Esophagus squamous epithelium (tissue), 5 donors: Measurements from ENCODE around the gene ANXA7. TPM values are rescaled to one million over a fixed set of nuclear protein-coding genes. Genes with fewer than 3 reads are reported as not detected.

Experiments used
- DNase-seq: peaks from one replicate; lab custom pipeline; 2025; lab: John Stamatoyannopoulos, UW
- H3K27ac ChIP-seq, 4 donors: fragments of 200-600 bp; sonication (generic); one replicate each; pipeline ENCODE4 v1.5.1; 2016 to 2019; ENCODE audit warnings: mild to moderate bottlenecking in 1 of 4
- H3K27me3 ChIP-seq, 4 donors: fragments of 200-600 bp; sonication (generic); 1 replicate in 3 of 4; 2 replicates in 1 of 4; pipeline versions ENCODE4 v1.5.1 to v1.6.0; 2017 to 2021; ENCODE audit warnings: antibody characterized with exemption in 1 of 4
- H3K36me3 ChIP-seq, 3 donors: fragments of 200-600 bp; sonication (generic); one replicate each; pipeline ENCODE4 v1.5.1; 2016 to 2019
- H3K4me1 ChIP-seq, 3 donors: fragments of 200-600 bp; sonication (generic); one replicate each; pipeline ENCODE4 v1.5.1; 2017 to 2019
- H3K4me3 ChIP-seq, 4 donors: fragments of 200-600 bp; sonication (generic); 1 replicate in 3 of 4; 2 replicates in 1 of 4; pipeline ENCODE4 v1.5.1; 2016 to 2019; ENCODE audit warnings: mild to moderate bottlenecking in 2 of 4, moderate library complexity in 1 of 4
- H3K9me3 ChIP-seq, 3 donors: fragments of 200-600 bp; sonication (generic); one replicate each; pipeline ENCODE4 v1.5.1; 2016 to 2019
- POLR2A ChIP-seq, 4 donors: fragments of 450-650 bp; IDR thresholded peaks; one replicate each; pipeline ENCODE4 v1.6.1; 2017; ENCODE audit warnings: antibody characterized with exemption in 4 of 4, mild to moderate bottlenecking in 4 of 4, moderate library complexity in 3 of 4
- WGBS, 2 donors: methylation state at CpG; one replicate each; pipeline ENCODE4 v1.1.5; 2018; 5-methylcytosine and 5-hydroxymethylcytosine counted together
- intact Hi-C: fragments of 100-400 bp; cut with DNase I; formaldehyde crosslinking; loops from one replicate; pipeline ENCODE4 v1.15.0; 2022
- total RNA-seq, 4 donors: library from RNA; depleted of rRNA; stranded (reverse); fragments of >200 nt; gene quantifications; one replicate each; pipeline ENCODE4 v1.1.0, GENCODE V29; 2016
- TF ChIP-seq, protein P1 (sequence below), 6 experiments: fragments of 450-650 bp in 4 of 6; fragments of 200-600 bp in 2 of 6; sonication (generic) in 2 of 6; IDR thresholded peaks; one replicate each; pipeline ENCODE4 v1.5.1; 2016 to 2019; ENCODE audit warnings: antibody characterized with exemption in 6 of 6, mild to moderate bottlenecking in 4 of 6, moderate library complexity in 4 of 6
- donor health status: DM: yes; HTN: yes; CAD: no.

ANXA7 gene
- total RNA-seq, 4 donors from 2014 or later = 95.8 to 130 (median 108) TPM

DNA sequence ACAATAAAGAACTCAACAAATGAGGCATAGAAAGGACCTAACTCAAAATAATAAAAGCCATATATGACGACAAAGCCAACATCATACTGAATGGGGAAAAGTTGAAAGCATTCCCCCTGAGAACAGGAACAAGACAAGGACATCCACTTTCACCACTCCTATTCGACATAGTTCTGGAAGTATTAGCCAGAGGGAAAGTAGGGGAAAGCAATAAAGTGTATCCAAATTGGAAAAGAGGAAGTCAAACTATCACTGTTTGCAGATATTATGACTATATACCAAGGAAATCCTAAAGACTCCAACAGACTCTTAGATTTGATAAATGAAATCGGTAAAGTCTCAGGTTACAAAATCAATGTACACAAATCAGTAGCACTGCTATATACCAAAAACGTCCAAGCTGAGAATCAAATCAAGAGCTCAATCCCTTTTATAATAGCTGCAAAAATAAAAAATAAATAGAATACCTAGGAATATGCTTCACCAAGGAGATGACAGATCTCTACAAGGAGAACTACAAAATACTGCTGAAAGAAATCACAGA, 4.8 kb downstream of the ANXA7 start:
- Histone ChIP-seq H3K27ac (no peak overlapping the region), H3K4me3 (no peak overlapping the region), H3K4me1 (peaks cover under 1 to 50% (median 11%) of the 10 kb centered on the region in 3 donors), H3K9me3 (no peaks in the 10 kb centered on the region), H3K36me3 (peaks cover 0 to 18% (median 0%) of the 10 kb centered on the region in 3 donors), H3K27me3 (no peaks in the 10 kb centered on the region)
- intact Hi-C loops = no loop called here
- DNase-seq = no peak
- no peak for TF ChIP-seq POLR2A (IDR thresholded peaks at IDR 0.05)
- TF ChIP-seq, protein P1, sequence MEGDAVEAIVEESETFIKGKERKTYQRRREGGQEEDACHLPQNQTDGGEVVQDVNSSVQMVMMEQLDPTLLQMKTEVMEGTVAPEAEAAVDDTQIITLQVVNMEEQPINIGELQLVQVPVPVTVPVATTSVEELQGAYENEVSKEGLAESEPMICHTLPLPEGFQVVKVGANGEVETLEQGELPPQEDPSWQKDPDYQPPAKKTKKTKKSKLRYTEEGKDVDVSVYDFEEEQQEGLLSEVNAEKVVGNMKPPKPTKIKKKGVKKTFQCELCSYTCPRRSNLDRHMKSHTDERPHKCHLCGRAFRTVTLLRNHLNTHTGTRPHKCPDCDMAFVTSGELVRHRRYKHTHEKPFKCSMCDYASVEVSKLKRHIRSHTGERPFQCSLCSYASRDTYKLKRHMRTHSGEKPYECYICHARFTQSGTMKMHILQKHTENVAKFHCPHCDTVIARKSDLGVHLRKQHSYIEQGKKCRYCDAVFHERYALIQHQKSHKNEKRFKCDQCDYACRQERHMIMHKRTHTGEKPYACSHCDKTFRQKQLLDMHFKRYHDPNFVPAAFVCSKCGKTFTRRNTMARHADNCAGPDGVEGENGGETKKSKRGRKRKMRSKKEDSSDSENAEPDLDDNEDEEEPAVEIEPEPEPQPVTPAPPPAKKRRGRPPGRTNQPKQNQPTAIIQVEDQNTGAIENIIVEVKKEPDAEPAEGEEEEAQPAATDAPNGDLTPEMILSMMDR (IDR thresholded peaks at IDR 0.05) = no peak
- WGBS, 2 donors = 59 to 66% methylated on average over 4 of the region's 4 CpGs

DNA sequence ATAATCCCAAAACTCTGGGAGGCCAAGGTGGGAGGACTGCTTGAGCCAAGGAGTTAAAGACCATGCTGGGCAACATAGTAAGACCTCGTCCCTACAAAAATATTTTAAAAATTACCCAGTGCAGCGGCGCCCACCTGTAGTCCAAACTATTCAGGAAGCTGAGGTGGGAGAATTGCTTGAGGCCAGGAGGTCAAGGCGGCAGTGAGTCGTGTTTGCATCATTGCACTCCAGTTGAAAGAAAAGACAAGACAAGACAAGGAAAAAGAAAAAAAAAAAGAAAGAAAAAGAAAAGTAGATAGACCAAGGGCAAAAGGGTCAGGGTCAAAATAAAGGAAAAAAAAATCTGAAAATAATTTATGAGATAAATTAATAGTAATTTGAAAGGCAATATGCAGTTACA, 5.8 kb downstream of the ANXA7 start:
- no peak for DNase-seq
- no peaks in the 10 kb centered on the region for H3K27me3 ChIP-seq
- TF ChIP-seq, protein P1 (IDR thresholded peaks at IDR 0.05) = no peak
- no peak overlapping the region for H3K27ac ChIP-seq
- intact Hi-C loops = no loop called here
- H3K4me3 ChIP-seq = no peak overlapping the region
- peaks cover 0 to 47% (median 11%) of the 10 kb centered on the region in 3 donors for H3K4me1 ChIP-seq
- H3K36me3 ChIP-seq = peaks cover 0 to 18% (median 0%) of the 10 kb centered on the region in 3 donors
- H3K9me3 ChIP-seq = no peaks in the 10 kb centered on the region
- 74 to 83% methylated on average over 5 of the region's 5 CpGs for WGBS, 2 donors

DNA sequence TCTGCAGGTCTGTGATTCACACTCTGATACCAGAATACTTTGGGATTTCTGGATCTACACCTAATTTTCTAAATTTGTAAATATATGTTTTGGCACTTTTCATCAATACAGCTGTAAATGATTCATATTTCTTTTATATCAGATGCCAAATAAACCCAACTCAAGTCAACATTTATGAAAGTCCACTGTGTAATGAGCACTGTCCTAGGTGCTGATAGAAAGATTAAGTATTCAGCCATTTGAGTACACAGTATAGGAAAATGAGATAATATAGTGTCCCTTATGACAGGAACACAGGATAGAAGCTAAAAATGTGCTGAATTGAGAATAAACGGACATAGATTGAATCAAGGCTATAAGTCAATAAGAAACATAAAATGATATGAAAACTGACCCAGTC, 6.4 kb downstream of the ANXA7 start:
- Histone ChIP-seq H3K27ac (no peak overlapping the region), H3K4me3 (no peak overlapping the region), H3K36me3 (peaks cover 0 to 18% (median 0%) of the 10 kb centered on the region in 3 donors), H3K9me3 (no peaks in the 10 kb centered on the region), H3K27me3 (no peaks in the 10 kb centered on the region), H3K4me1 (peaks cover 0 to 41% (median 11%) of the 10 kb centered on the region in 3 donors)
- intact Hi-C loops = no loop called here
- WGBS, 2 donors = 78 to 85% methylated on average over 1 of the region's 1 CpG
- DNase-seq = no peak
- TF ChIP-seq POLR2A (IDR thresholded peaks at IDR 0.05) = no peak
- TF ChIP-seq, protein P1 (IDR thresholded peaks at IDR 0.05) = no peak

GRCh38 chr10:73406846-73407245, 7.0 kb downstream of the ANXA7 start:
- Histone ChIP-seq H3K4me3 (no peak overlapping the region), H3K27ac (no peak overlapping the region), H3K27me3 (no peaks in the 10 kb centered on the region), H3K4me1 (peaks cover 0 to 35% (median 4%) of the 10 kb centered on the region in 3 donors), H3K9me3 (no peaks in the 10 kb centered on the region), H3K36me3 (peaks cover 0 to 18% (median 0%) of the 10 kb centered on the region in 3 donors)
- 78 to 91% methylated on average over 5 of the region's 5 CpGs for WGBS, 2 donors
- intact Hi-C loops = no loop called here
- DNase-seq = no peak
- TF ChIP-seq POLR2A (IDR thresholded peaks at IDR 0.05) = no peak
- TF ChIP-seq, protein P1 (IDR thresholded peaks at IDR 0.05) = no peak

GRCh38 chr10:73405556-73405955, 8.3 kb downstream of the ANXA7 start:
- Histone ChIP-seq H3K36me3 (peaks cover 0 to 25% (median 0%) of the 10 kb centered on the region in 3 donors), H3K27me3 (no peaks in the 10 kb centered on the region), H3K4me1 (peaks cover 0 to 26% (median 3%) of the 10 kb centered on the region in 3 donors), H3K4me3 (no peak overlapping the region), H3K9me3 (no peaks in the 10 kb centered on the region), H3K27ac (no peak overlapping the region)
- no peak for DNase-seq
- 81 to 93% methylated on average over 3 of the region's 3 CpGs for WGBS, 2 donors
- intact Hi-C loops = no loop called here
- TF ChIP-seq, protein P1 (IDR thresholded peaks at IDR 0.05) = no peak
- no peak for TF ChIP-seq POLR2A (IDR thresholded peaks at IDR 0.05)
